Lower leg skin (tissue), 4 donors: ENCODE data around the gene SNX33. TPM values are rescaled to one million over a fixed set of nuclear protein-coding genes. Genes with fewer than 3 reads are reported as not detected.

Source experiments
- DNase-seq, 2 donors: peaks; one replicate each; pipeline ENCODE4 v3.0.0-alpha.2; 2019; ENCODE audit warnings: low spot score in 2 of 2
- H3K4me3 ChIP-seq: fragments of 200-600 bp; sonication (generic); 2 replicates; pipeline ENCODE4 v1.5.1; 2017; ENCODE audit warnings: mild to moderate bottlenecking, low read depth; ENCODE audit not compliant: poor library complexity, severe bottlenecking
- CTCF ChIP-seq, 3 donors: fragments of 450-650 bp; IDR thresholded peaks; one replicate each; pipeline ENCODE4 v1.5.1; 2016; ENCODE audit warnings: antibody characterized with exemption in 3 of 3, mild to moderate bottlenecking in 3 of 3, moderate library complexity in 2 of 3
- POLR2A ChIP-seq, 2 donors: fragments of 450-650 bp; IDR thresholded peaks; one replicate each; pipeline ENCODE4 v1.6.1; 2016 to 2017; ENCODE audit warnings: antibody characterized with exemption in 2 of 2, mild to moderate bottlenecking in 1 of 2, moderate library complexity in 1 of 2
- WGBS, 2 donors: methylation state at CpG; one replicate each; pipeline ENCODE4 v1.1.5; 2018; 5-methylcytosine and 5-hydroxymethylcytosine counted together
- intact Hi-C: fragments of 100-400 bp; cut with DNase I; formaldehyde crosslinking; loops from one replicate; pipeline ENCODE4 v1.15.0; 2023; ENCODE audit warnings: low total_unique reads
- total RNA-seq, 4 donors: library from RNA; depleted of rRNA; stranded (reverse); fragments of >200 nt; gene quantifications; one replicate each; pipeline ENCODE4 v1.1.0, GENCODE V29; 2016

Gene SNX33
- total RNA-seq, 4 donors from 2014 or later: 24.8 to 40.5 (median 35.5) TPM

GRCh38 chr15:75694241-75695182, 46.8 kb downstream of the SNX33 start:
- no peak overlapping the region for H3K4me3 ChIP-seq
- TF ChIP-seq CTCF (IDR thresholded peaks at IDR 0.05) (no peak), POLR2A (IDR thresholded peaks at IDR 0.05) (no peak)
- WGBS, 2 donors: 10 to 15% methylated on average over 18 to 20 of the region's 20 CpGs
- intact Hi-C loops: no loop called here
- peak; percentile 71 to 95 for DNase-seq

DNA sequence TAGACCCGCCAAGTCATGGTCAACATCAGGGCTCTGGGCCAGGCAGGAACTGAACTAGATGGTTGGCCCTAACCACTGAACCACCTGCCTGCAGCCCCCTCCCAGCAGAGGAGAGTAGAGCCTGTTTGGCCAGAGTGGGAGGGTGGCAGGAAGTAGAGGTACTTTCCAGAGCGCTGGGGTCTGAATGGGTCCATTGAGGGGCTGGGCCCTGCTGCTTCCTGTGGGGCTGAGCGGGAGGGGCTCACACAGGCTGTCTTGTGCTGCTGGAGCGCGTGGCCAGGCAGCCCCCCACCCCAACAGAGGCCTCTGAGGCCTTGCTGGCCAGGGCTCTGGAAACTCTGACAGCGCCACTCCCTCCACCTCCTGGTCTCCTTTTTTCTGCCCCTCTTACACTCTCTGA, 47.5 kb downstream of the SNX33 start:
- intact Hi-C loops: no loop called here
- no peak for DNase-seq
- no peak overlapping the region for H3K4me3 ChIP-seq
- 52 to 67% methylated on average over 6 of the region's 6 CpGs for WGBS, 2 donors
- no peak for TF ChIP-seq POLR2A (IDR thresholded peaks at IDR 0.05)
- TF ChIP-seq CTCF (IDR thresholded peaks at IDR 0.05): no peak

- WGBS, 2 donors: 50 to 68% methylated on average over 7 of the region's 7 CpGs
- DNase-seq: no peak
- intact Hi-C loops: no loop called here
- H3K4me3 ChIP-seq: no peak overlapping the region
- TF ChIP-seq POLR2A (IDR thresholded peaks at IDR 0.05) (no peak), CTCF (IDR thresholded peaks at IDR 0.05) (no peak)
These were observed 48.1 kb downstream of the SNX33 start for GRCh38 chr15:75695634-75696310.

- DNase-seq: no peak
- intact Hi-C loops: no loop called here
- no peak overlapping the region for H3K4me3 ChIP-seq
- TF ChIP-seq POLR2A (IDR thresholded peaks at IDR 0.05): no peak
- TF ChIP-seq CTCF (IDR thresholded peaks at IDR 0.05): no peak
- 48 to 52% methylated on average over 10 to 13 of the region's 14 CpGs for WGBS, 2 donors
These were observed 48.6 kb downstream of the SNX33 start for GRCh38 chr15:75696311-75696720.

GRCh38 chr15:75696854-75697259, 49.1 kb downstream of the SNX33 start:
- H3K4me3 ChIP-seq: no peak overlapping the region
- DNase-seq: no peak
- WGBS, 2 donors: 31 to 83% methylated on average over 7 to 9 of the region's 11 CpGs
- intact Hi-C loops: no loop called here
- no peak for TF ChIP-seq POLR2A (IDR thresholded peaks at IDR 0.05)
- TF ChIP-seq CTCF (IDR thresholded peaks at IDR 0.05): no peak
